DOHH2 (cell line): ENCODE data around the gene PTPRN2.

Source experiments
- H3F3A ChIP-seq: fragments of 200-600 bp; sonication (generic), shearing (Covaris generic); 2 replicates; pipeline ENCODE4 v1.6.0; 2016; ENCODE audit warnings: antibody characterized with exemption, mild to moderate bottlenecking; ENCODE audit not compliant: control insufficient read depth, insufficient read depth
- H3K27ac ChIP-seq: fragments of 200-600 bp; sonication (generic); 2 replicates; pipeline ENCODE4 v1.5.1; 2014; ENCODE audit warnings: low read depth, mild to moderate bottlenecking, low read length, moderate library complexity
- H3K27me3 ChIP-seq: fragments of 200-600 bp; sonication (generic); 2 replicates; pipeline ENCODE4 v1.6.1; 2014; ENCODE audit warnings: mild to moderate bottlenecking, low read length, mixed read lengths; ENCODE audit not compliant: control insufficient read depth
- H3K36me3 ChIP-seq: fragments of 200-600 bp; sonication (generic); 2 replicates; pipeline ENCODE4 v1.6.1; 2014; ENCODE audit warnings: mild to moderate bottlenecking, low read length, moderate library complexity, mixed read lengths; ENCODE audit not compliant: control insufficient read depth
- H3K4me1 ChIP-seq: fragments of 200-600 bp; sonication (generic); 2 replicates; pipeline ENCODE4 v1.6.1; 2014; ENCODE audit warnings: mild to moderate bottlenecking, low read length, mixed read lengths; ENCODE audit not compliant: control insufficient read depth
- H3K4me2 ChIP-seq: fragments of 200-600 bp; sonication (generic); 2 replicates; pipeline ENCODE4 v1.6.0; 2014; ENCODE audit warnings: mild to moderate bottlenecking, low read length, moderate library complexity
- H3K4me3 ChIP-seq: fragments of 200-600 bp; sonication (generic); 2 replicates; pipeline ENCODE4 v1.5.1; 2014; ENCODE audit warnings: mild to moderate bottlenecking, low read length, mixed read lengths
- H3K79me2 ChIP-seq: fragments of 200-600 bp; sonication (generic); 2 replicates; pipeline ENCODE4 v1.6.1; 2014; ENCODE audit warnings: mild to moderate bottlenecking, low read length, mixed read lengths; ENCODE audit not compliant: control insufficient read depth
- H3K9me2 ChIP-seq: fragments of 200-600 bp; sonication (generic); replicated peaks from 2 replicates; pipeline ENCODE4 v1.6.1; 2014; ENCODE audit warnings: mild to moderate bottlenecking, low read length, mixed read lengths; ENCODE audit not compliant: control insufficient read depth
- H3K9me3 ChIP-seq: fragments of 200-600 bp; sonication (generic); 2 replicates; pipeline ENCODE4 v1.6.1; 2014; ENCODE audit warnings: antibody characterized with exemption, low read length, mixed read lengths; ENCODE audit not compliant: control insufficient read depth, insufficient read depth
- H4K20me1 ChIP-seq: fragments of 200-600 bp; sonication (generic); 2 replicates; pipeline ENCODE4 v1.6.0; 2014; ENCODE audit warnings: low read depth, mild to moderate bottlenecking, antibody characterized with exemption, low read length, moderate library complexity; ENCODE audit not compliant: control insufficient read depth, insufficient read depth
- EZH2phosphoT487 ChIP-seq: fragments of 200-600 bp; sonication (generic); IDR thresholded peaks from 2 replicates; pipeline ENCODE4 v1.6.1; 2017; ENCODE audit warnings: borderline replicate concordance, mild to moderate bottlenecking, antibody characterized with exemption, low read length, moderate library complexity, mixed read lengths
- TF ChIP-seq, protein P1 (sequence below): fragments of 200-600 bp; sonication (generic); IDR thresholded peaks from one replicate; pipeline ENCODE4 v1.5.1; 2014; ENCODE audit warnings: antibody characterized with exemption, mild to moderate bottlenecking, low read depth, low read length; ENCODE audit not compliant: poor library complexity, severe bottlenecking

PTPRN2 gene

DNA sequence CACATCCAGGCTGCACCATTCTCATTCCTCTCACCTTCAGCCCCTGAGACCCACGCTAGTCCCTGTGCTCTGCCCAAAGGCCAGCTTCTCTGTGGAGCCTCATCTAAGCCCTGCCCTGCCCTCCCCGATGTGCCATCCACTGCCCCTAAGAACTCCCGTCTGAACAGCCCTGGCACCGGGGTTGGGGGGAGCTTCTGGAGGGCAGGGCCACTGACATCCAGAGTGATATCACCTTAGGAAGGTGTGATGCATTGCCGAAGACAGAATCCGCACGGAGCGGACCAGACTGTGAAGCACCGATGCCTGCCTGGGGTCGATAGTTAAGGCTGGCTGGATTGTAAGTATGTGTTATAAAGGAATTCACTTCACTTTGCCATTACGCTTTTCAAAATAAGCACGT, 511.0 kb downstream of the PTPRN2 start:
- H3K4me3 ChIP-seq, result no peak overlapping the region
- H3K79me2 ChIP-seq, result no peaks in the 10 kb centered on the region
- H3K9me2 ChIP-seq, result no peaks in the 10 kb centered on the region
- H3K27me3 ChIP-seq, result no peaks in the 10 kb centered on the region
- no peak overlapping the region for H3K4me2 ChIP-seq
- no peak overlapping the region for H3K27ac ChIP-seq
- peaks cover 61% of the 10 kb centered on the region for H3K9me3 ChIP-seq
- no peaks in the 10 kb centered on the region for H3K36me3 ChIP-seq
- H3F3A ChIP-seq, result no peaks in the 10 kb centered on the region
- TF ChIP-seq, protein P1, sequence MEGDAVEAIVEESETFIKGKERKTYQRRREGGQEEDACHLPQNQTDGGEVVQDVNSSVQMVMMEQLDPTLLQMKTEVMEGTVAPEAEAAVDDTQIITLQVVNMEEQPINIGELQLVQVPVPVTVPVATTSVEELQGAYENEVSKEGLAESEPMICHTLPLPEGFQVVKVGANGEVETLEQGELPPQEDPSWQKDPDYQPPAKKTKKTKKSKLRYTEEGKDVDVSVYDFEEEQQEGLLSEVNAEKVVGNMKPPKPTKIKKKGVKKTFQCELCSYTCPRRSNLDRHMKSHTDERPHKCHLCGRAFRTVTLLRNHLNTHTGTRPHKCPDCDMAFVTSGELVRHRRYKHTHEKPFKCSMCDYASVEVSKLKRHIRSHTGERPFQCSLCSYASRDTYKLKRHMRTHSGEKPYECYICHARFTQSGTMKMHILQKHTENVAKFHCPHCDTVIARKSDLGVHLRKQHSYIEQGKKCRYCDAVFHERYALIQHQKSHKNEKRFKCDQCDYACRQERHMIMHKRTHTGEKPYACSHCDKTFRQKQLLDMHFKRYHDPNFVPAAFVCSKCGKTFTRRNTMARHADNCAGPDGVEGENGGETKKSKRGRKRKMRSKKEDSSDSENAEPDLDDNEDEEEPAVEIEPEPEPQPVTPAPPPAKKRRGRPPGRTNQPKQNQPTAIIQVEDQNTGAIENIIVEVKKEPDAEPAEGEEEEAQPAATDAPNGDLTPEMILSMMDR, result no peak
- TF ChIP-seq EZH2phosphoT487, result no peak
- H4K20me1 ChIP-seq, result no peaks in the 10 kb centered on the region
- H3K4me1 ChIP-seq, result no peaks in the 10 kb centered on the region

DNA sequence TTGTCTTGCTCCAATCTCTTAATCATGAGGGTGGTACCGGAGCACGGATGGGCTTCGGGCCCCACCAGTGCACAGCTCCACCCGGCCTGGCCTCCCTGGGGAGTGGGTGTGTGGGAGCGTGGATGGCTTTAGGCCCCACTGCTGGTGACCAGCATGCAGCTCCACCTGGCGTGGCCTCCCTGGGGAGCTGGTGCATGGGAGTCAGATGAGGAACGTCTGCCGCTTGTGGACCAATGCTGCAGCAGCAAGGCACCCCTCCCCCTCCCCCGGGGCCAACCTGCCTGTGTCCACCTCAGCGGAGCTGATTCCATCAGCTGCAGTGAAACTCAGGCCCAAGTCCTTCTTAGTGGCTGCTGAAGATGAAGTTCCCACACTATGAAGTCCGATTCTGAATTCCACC, 511.4 kb downstream of the PTPRN2 start:
- H4K20me1 ChIP-seq, result no peaks in the 10 kb centered on the region
- no peaks in the 10 kb centered on the region for H3K36me3 ChIP-seq
- H3K27ac ChIP-seq, result no peak overlapping the region
- no peaks in the 10 kb centered on the region for H3F3A ChIP-seq
- no peaks in the 10 kb centered on the region for H3K79me2 ChIP-seq
- H3K4me1 ChIP-seq, result no peaks in the 10 kb centered on the region
- no peaks in the 10 kb centered on the region for H3K27me3 ChIP-seq
- H3K9me3 ChIP-seq, result peaks cover 65% of the 10 kb centered on the region
- H3K4me3 ChIP-seq, result no peak overlapping the region
- TF ChIP-seq, protein P1, result no peak
- no peak for TF ChIP-seq EZH2phosphoT487
- H3K9me2 ChIP-seq, result no peaks in the 10 kb centered on the region
- H3K4me2 ChIP-seq, result no peak overlapping the region

DNA sequence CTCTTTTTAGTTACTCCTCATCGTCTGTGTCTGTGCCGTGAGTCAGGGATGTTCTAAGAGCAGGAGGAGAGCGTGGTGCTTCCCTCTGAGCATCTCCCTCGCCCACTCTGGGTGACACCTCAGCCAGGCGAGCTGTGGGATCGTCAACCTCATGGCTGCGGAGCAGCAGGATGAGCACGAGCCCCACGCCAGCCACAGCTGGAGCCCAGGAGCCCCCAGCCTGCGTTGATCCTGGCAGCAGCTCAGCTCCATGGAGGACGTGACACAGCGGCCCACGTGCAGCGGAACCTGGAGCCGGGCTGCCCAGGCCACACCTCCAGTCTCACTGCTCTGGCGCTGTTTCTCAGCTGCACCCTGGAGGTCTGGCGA, 512.0 kb downstream of the PTPRN2 start:
- no peaks in the 10 kb centered on the region for H3K9me2 ChIP-seq
- H3K36me3 ChIP-seq, result no peaks in the 10 kb centered on the region

More for the DNA sequence above, 512.0 kb downstream of the PTPRN2 start:
- Histone ChIP-seq H3K4me1 (no peaks in the 10 kb centered on the region), H3F3A (no peaks in the 10 kb centered on the region), H3K27ac (no peak overlapping the region), H3K4me3 (no peak overlapping the region), H4K20me1 (no peaks in the 10 kb centered on the region), H3K27me3 (no peaks in the 10 kb centered on the region), H3K79me2 (no peaks in the 10 kb centered on the region), H3K4me2 (no peak overlapping the region), H3K9me3 (peaks cover 65% of the 10 kb centered on the region)
- no peak for TF ChIP-seq EZH2phosphoT487
- TF ChIP-seq, protein P1, result no peak
